ENCODE results near the gene RAB42. TPM values are rescaled to one million over a fixed set of nuclear protein-coding genes. Genes with fewer than 3 reads are reported as not detected.

RAB42 gene
- total RNA-seq, 1 experiment from 2014 or later: not detected

- intact Hi-C loops (cut with micrococcal nuclease): loop anchor here (10.0 kb wide), 1 partner anchor 542 kb away; the partner anchor contains the start of gene SRSF4
- Mint-ChIP-seq H3K4me3 (ENCODE audit: unreplicated experiment) (peak within 1 kb of the TSS; percentile 100), H3K27ac (ENCODE audit: low read depth, unreplicated experiment) (peak within 1 kb of the TSS; percentile 98), H3K27me3 (ENCODE audit: insufficient read depth, unreplicated experiment) (no peaks in the 10 kb centered on the region), H3K9me3 (ENCODE audit: unreplicated experiment) (no peaks in the 10 kb centered on the region), H3K4me1 (ENCODE audit: insufficient read depth, unreplicated experiment) (peaks cover 18% of the 10 kb centered on the region), H3K36me3 (ENCODE audit: insufficient read depth, unreplicated experiment) (peaks cover 9% of the 10 kb centered on the region)
- DNase-seq (ENCODE audit: unreplicated experiment): peak; percentile 95
- BruUV-seq (replicated peaks): TSS peak; percentile 95
- TF ChIP-seq CTCF (IDR thresholded peaks at IDR 0.05; ENCODE audit: unreplicated experiment): peak; percentile 31
- ChIA-PET POLR2A (interaction anchor here (0.6 to 5.6 kb wide), 58 partner anchors 10 to 1523 kb away, joined by 3 to 95 read pairs (median 4); partner anchors contain the start of genes GMEB1, MECR, RCC1 and SESN2), CTCF (interaction anchor here (0.5 to 1.7 kb wide), 7 partner anchors 26 to 568 kb away, joined by 3 to 7 read pairs (median 3); no protein-coding TSS in a partner anchor)
Observed at GRCh38 chr1:28642847-28643635, 51.0 kb downstream of the RAB42 start, which contains the start of gene TAF12. Gene TAF12, minus strand, starts transcription at chr1:28643067. Its CDS starts 20,986 bp downstream, at chr1:28622081.

GRCh38 chr1:28644494-28644893 is 52.4 kb downstream of the RAB42 start:
- DNase-seq (ENCODE audit: unreplicated experiment): no peak
- peaks cover 18% of the 10 kb centered on the region for H3K36me3 Mint-ChIP-seq (ENCODE audit: insufficient read depth, unreplicated experiment)
- no peaks in the 10 kb centered on the region for H3K27me3 Mint-ChIP-seq (ENCODE audit: insufficient read depth, unreplicated experiment)
- BruUV-seq (replicated peaks): no TSS peak
- H3K27ac Mint-ChIP-seq (ENCODE audit: low read depth, unreplicated experiment): peak overlapping the region; percentile 98
- no peak for TF ChIP-seq CTCF (IDR thresholded peaks at IDR 0.05; ENCODE audit: unreplicated experiment)
- no peaks in the 10 kb centered on the region for H3K9me3 Mint-ChIP-seq (ENCODE audit: unreplicated experiment)
- intact Hi-C loops (cut with micrococcal nuclease): loop anchor here (10.0 kb wide), 1 partner anchor 540 kb away; the partner anchor contains the start of gene SRSF4
- peak overlapping the region; percentile 100 for H3K4me3 Mint-ChIP-seq (ENCODE audit: unreplicated experiment)
- POLR2A ChIA-PET: interaction anchor here (0.7 to 5.6 kb wide), 10 partner anchors 8 to 385 kb away, joined by 4 to 95 read pairs (median 8); partner anchors contain the start of genes GMEB1, RCC1, SESN2 and YTHDF2
- CTCF ChIA-PET: interaction anchor here (0.6 to 1.3 kb wide), 4 partner anchors 72 to 391 kb away, joined by 3 to 4 read pairs (median 3); no protein-coding TSS in a partner anchor
- peaks cover 25% of the 10 kb centered on the region for H3K4me1 Mint-ChIP-seq (ENCODE audit: insufficient read depth, unreplicated experiment)

Other genes starting within 250 kb of the RAB42 start
- gene PHACTR4, start 222.5 kb upstream of the RAB42 start, total RNA-seq (2022): 50.7 and 56.4 TPM in 2 replicates
- 30.3 and 42.4 TPM in 2 replicates for gene RCC1, start 86.2 kb upstream of the RAB42 start, total RNA-seq (2022)
- gene TRNAU1AP, start 39.2 kb upstream of the RAB42 start, total RNA-seq (2022): 28.2 and 33.4 TPM in 2 replicates
- gene TAF12, start 50.8 kb downstream of the RAB42 start, total RNA-seq (2022): 29.7 and 40.9 TPM in 2 replicates
- gene RNU11, start 56.3 kb downstream of the RAB42 start, total RNA-seq (2022): not detected in 2 replicates
- gene GMEB1, start 76.5 kb downstream of the RAB42 start, total RNA-seq (2022): 9.1 and 13.3 TPM in 2 replicates
- gene YTHDF2, start 144.7 kb downstream of the RAB42 start, total RNA-seq (2022): 102 and 127 TPM in 2 replicates
- gene OPRD1, start 219.9 kb downstream of the RAB42 start, total RNA-seq (2022): not detected in 2 replicates